GM12872 (cell line): ENCODE measurements around the gene LMNA.
A peak's percentile ranks its signal among the peaks of the same experiment; 100 is the strongest.

Experiments
- CTCF ChIP-seq: IDR thresholded peaks from 3 replicates; pipeline ENCODE4 v1.5.1; 2011; ENCODE audit warnings: low read depth, mild to moderate bottlenecking, low read length, moderate library complexity; ENCODE audit not compliant: insufficient read depth

LMNA gene

GRCh38 chr1:156096640-156097391, 17.7 kb upstream of the LMNA start:
- TF ChIP-seq CTCF, result peak; percentile 99

GRCh38 chr1:156097499-156098178, 16.9 kb upstream of the LMNA start:
- no peak for TF ChIP-seq CTCF

GRCh38 chr1:156098784-156099183, 15.7 kb upstream of the LMNA start:
- TF ChIP-seq CTCF, result no peak

GRCh38 chr1:156099282-156099681, 15.2 kb upstream of the LMNA start:
- TF ChIP-seq CTCF, result no peak

GRCh38 chr1:156100205-156100995, 14.1 kb upstream of the LMNA start:
- TF ChIP-seq CTCF, result no peak

GRCh38 chr1:156101880-156102279, 12.6 kb upstream of the LMNA start:
- TF ChIP-seq CTCF, result no peak
